ACHN (cell line): Measurements from ENCODE around the gene ZNF506.
"Not testable (repeated sequence)": the region's sequence is repeated elsewhere in the genome, so short reads cannot be mapped to it uniquely, and the experiment has no call there.

Experiments
- DNase-seq: peaks from one replicate; pipeline ENCODE4 v3.0.0-alpha.2; 2015
- in situ Hi-C: cut with HindIII; loops from 2 replicates; pipeline ENCODE4 v1.10.0; 2017; ENCODE audit warnings: low sequenced_read_pairs, low pct_ligation_motif_present, low pct_unique_long_range_greater_than_20kb

The ZNF506 gene

GRCh38 chr19:19821366-19821951 is at the start of gene ZNF506:
Gene ZNF506 (minus strand): TSS chr19:19821750. CDS start chr19:19821603, 147 bp downstream.
- in situ Hi-C loops = no loop called here
- DNase-seq = peak; percentile 96

DNA sequence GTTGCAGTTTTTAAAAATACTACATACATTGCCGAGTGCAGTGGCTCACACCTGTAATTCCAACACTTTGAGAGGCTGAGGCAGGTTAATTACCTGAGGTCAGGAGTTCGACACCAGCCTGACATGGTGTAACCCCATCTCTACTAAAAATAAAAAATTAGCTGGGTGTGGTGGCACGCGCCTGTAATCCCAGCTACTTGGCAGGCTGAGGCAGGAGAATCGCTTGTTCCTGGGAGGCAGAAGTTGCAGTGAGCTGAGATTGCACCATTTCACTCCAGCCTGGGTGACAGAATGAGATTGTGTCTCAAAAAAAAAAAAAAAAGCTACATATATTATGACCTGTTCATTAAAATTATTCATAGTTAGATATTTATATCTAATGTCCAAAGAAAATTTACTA is 48.5 kb upstream of the ZNF506 start:
- DNase-seq, in situ Hi-C loops: not testable (repeated sequence)

- in situ Hi-C loops = no loop called here
These were observed 45.2 kb upstream of the ZNF506 start for GRCh38 chr19:19866611-19867248.

GRCh38 chr19:19865750-19866610 is 44.4 kb upstream of the ZNF506 start, which contains the start of gene ZNF253:
Gene ZNF253 (plus strand): TSS chr19:19865882. CDS start chr19:19865997, 115 bp downstream.
- in situ Hi-C loops = no loop called here

More at GRCh38 chr19:19866611-19867248, 45.2 kb upstream of the ZNF506 start:
- no peak for DNase-seq

DNA sequence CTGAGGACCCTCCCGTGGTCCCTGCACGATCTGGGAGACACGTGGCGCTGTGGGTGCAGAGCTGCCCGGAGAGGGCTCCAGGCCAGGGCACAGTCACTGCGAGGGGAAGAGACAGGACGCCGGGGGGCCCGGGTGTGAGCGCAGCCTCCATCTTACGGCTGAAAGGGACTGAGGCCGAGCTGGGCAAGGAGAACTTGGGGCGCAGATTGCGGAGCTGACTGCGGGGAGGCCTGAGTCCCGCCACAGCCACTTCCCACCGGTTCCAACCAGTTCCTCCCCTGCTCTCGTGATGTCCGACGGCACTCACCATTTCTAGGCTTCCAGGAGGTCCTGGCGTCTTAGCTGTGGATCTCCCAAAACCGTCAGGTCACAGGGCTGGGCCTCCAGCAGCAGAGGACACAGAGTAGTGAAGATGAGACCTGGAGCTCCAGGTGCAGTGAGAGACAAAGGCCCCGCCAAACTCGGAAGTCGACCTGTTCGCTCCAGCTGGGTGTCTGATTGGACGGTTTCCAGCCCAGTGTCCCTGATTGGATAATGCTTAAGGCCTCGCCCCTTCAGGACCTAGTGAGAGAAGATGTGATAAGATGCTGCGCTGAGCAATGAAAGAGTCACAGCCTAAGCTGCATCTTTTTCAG is 39.3 kb upstream of the ZNF506 start:
- no peak for DNase-seq
- in situ Hi-C loops = no loop called here

More at GRCh38 chr19:19865750-19866610, 44.4 kb upstream of the ZNF506 start, which contains the start of gene ZNF253:
- DNase-seq = peak; percentile 90

DNA sequence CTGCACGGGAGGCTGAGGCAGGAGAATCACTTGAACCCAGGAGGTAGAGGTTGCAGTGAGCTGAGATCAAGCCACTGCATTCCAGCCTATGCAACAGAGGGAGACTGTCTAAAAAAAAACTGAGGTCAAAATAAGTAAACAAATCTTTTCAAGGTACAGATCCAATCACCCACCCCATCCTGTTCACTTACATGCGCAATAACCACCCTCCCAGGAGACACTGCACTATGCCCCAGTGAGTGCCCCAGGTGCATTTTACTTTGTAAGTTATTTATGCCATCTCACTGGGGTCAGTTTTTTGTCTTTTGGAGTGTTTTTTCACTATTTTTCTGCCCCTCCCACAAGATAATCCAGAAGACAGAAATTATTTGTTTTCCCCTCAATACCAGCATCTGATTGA is 37.2 kb upstream of the ZNF506 start:
- no peak for DNase-seq
- in situ Hi-C loops = no loop called here

DNA sequence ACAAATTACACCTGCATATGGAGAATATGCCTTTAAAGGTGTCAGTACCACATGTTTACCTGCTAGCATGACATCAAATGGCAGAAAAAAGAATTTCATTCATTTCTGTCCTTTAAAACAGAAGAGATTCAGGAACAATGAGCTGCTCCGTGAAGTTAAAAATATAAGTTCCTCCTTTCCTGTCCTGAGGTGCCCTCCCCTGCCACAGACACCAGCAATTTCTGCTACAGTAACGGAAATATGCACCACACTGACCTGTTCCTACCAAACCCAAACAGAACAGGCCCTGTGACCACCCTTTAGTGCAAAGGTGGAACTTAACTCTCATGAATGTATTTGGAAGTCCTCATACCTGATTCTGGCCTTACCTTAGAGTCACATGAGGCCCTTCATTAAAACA is 30.2 kb upstream of the ZNF506 start:
- DNase-seq, in situ Hi-C loops: not testable (repeated sequence)

DNA sequence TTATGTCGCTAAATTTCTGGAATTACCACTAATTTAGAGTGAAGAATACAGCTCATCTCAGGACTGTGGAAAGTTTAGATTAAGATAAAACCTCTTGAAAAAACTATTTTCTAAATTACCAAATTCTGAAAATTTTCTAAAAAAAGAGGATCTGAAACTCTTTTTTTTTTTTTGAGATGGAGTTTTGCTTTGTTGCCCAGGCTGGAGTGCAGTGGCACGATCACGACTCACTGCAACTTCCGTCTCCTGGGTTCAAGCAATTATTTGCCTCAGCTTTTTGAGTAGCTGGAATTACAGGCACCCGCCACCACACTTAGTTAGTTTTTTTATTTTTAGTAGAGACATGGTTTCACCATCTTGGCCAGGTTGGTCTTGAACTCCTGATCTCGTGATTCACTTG is 27.5 kb upstream of the ZNF506 start:
- DNase-seq = no peak
- in situ Hi-C loops = no loop called here

- no peak for DNase-seq
- in situ Hi-C loops = no loop called here
These were observed 26.2 kb upstream of the ZNF506 start for GRCh38 chr19:19847781-19848180.

DNA sequence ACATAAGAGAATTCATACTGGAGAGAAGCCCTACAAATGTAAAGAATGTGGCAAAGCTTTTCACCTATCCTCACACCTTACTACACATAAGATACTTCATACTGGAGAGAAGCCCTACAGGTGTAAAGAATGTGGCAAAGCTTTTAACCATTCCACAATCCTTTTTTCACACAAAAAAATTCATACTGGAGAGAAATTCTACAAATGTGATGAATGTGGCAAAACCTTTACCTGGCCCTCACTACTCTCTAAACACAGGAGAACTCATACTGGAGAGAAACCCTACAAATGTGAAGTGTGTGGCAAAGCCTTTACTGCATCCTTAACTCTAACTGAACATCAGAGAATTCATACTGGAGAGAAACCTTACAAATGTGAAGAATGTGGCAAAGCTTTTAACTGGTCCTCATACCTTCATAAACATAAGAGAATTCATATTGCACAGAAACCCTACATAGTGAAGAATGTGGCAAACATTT is 14.0 kb upstream of the ZNF506 start:
- in situ Hi-C loops = no loop called here
- DNase-seq = no peak

DNA sequence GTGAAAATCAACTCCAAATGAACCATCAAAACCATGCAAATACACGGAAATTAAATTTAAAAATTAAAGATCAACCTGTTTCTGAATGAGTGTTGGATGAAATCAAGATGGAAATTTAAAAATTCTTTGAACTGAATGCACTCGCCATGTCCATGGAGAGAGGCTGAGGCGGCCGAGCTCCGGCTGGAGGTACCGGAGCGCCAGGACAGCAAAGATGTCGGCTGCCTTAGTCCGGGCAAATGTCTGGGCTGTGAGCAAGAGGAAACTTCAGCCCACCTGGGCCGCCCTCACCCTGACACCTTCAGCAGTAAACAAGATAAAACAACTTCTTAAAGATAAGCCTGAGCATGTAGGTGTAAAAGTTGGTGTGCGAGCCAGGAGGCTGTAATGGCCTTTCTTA is 5.3 kb upstream of the ZNF506 start:
- no peak for DNase-seq
- in situ Hi-C loops = no loop called here

GRCh38 chr19:19823916-19824315 is 2.4 kb upstream of the ZNF506 start:
- in situ Hi-C loops = no loop called here
- DNase-seq = no peak

DNA sequence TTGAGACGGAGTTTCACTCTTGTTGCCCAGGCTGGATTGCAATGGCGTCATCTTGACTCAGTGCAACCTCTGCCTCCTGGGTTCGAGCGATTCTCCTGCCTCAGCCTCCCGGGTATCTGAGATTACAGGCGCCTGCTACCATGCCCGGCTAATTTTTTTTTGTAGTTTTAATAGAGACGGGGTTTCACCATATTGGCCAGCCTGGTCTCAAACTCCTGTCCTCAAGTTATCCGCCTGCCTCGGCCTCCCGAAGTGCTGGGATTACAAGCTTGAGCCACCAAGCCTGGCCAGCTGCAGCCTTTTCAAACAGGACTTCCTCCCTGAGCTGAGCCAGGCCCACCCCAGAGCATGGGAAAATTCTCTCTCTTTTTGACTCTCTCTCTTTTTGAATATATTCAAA is 426 bp upstream of the ZNF506 start:
- DNase-seq = not testable (repeated sequence)

GRCh38 chr19:19820774-19821320 is 703 bp downstream of the ZNF506 start:
- no peak for DNase-seq
- in situ Hi-C loops = no loop called here

More for the DNA sequence above, 426 bp upstream of the ZNF506 start:
- in situ Hi-C loops = not testable (repeated sequence)

- DNase-seq = no peak
- in situ Hi-C loops = no loop called here
These were observed 4.2 kb downstream of the ZNF506 start for GRCh38 chr19:19817357-19817756.

- no peak for DNase-seq
- in situ Hi-C loops = no loop called here
These were observed 4.9 kb downstream of the ZNF506 start for GRCh38 chr19:19816679-19817078.

GRCh38 chr19:19811999-19812398 is 9.6 kb downstream of the ZNF506 start:
- DNase-seq, in situ Hi-C loops: not testable (repeated sequence)

GRCh38 chr19:19805480-19805879 is 16.1 kb downstream of the ZNF506 start:
- in situ Hi-C loops = no loop called here

More at GRCh38 chr19:19805480-19805879, 16.1 kb downstream of the ZNF506 start:
- DNase-seq = no peak
